ENCODE results near the gene VTI1A. TPM values are rescaled to one million over a fixed set of nuclear protein-coding genes. Genes with fewer than 3 reads are reported as not detected.

Gene VTI1A
- total and polyA plus RNA-seq, 4 donors: 5.5 to 26.9 (median 13.1) TPM

DNA sequence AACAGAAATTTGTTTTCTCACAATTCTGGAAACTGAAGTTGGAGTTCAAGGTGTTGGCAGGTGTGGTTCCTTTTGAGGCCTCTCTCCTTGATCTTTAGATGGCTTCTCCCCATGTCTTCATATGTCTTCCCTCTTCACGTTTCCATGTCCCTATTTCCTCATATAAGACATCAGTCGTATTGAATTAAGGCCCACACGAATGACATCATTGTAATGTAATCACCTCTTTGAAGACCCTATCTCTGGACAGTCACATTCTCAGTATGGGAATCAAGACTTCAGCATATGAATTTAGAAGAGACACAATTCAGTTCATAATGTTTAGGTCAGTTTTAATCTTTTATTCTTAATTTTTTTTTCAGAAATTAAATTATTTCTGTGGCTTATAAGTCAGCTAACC lies 19.8 kb downstream of the VTI1A start:
- DNase-seq (ENCODE audit: low spot score): no peak
- H3K9me3 ChIP-seq (ENCODE audit: control insufficient read depth in 4 of 4, low read length in 3 of 4): no peaks in the 10 kb centered on the region
- no peak overlapping the region for H3K27ac ChIP-seq (ENCODE audit: low read depth in 1 of 2, low read length in 2 of 2)
- peaks cover 0 to 10% (median 7%) of the 10 kb centered on the region in 4 donors for H3K4me1 ChIP-seq (ENCODE audit: control insufficient read depth in 4 of 4, insufficient read depth in 4 of 4, low read length in 3 of 4)
- no peak overlapping the region for H3K9ac ChIP-seq (ENCODE audit: low read depth in 1 of 2, low read length in 2 of 2)
- 95% methylated on average over 3 of the region's 3 CpGs for WGBS
- no peaks in the 10 kb centered on the region for H3K27me3 ChIP-seq (ENCODE audit: control insufficient read depth in 4 of 4, insufficient read depth in 4 of 4, low read length in 3 of 4)
- H3K4me3 ChIP-seq (ENCODE audit: low read depth in 1 of 3, low read length in 3 of 3): no peak overlapping the region
- no peak for TF ChIP-seq EGR1 (IDR thresholded peaks at IDR 0.05; ENCODE audit: low read depth in 2 of 2)
- no peak for TF ChIP-seq FOXA2 (IDR thresholded peaks at IDR 0.05)
- TF ChIP-seq FOXA1 (IDR thresholded peaks at IDR 0.05): no peak
- TF ChIP-seq RXRA (IDR thresholded peaks at IDR 0.05): no peak
- no peak for TF ChIP-seq SP1 (IDR thresholded peaks at IDR 0.05)
- TF ChIP-seq, protein P1, sequence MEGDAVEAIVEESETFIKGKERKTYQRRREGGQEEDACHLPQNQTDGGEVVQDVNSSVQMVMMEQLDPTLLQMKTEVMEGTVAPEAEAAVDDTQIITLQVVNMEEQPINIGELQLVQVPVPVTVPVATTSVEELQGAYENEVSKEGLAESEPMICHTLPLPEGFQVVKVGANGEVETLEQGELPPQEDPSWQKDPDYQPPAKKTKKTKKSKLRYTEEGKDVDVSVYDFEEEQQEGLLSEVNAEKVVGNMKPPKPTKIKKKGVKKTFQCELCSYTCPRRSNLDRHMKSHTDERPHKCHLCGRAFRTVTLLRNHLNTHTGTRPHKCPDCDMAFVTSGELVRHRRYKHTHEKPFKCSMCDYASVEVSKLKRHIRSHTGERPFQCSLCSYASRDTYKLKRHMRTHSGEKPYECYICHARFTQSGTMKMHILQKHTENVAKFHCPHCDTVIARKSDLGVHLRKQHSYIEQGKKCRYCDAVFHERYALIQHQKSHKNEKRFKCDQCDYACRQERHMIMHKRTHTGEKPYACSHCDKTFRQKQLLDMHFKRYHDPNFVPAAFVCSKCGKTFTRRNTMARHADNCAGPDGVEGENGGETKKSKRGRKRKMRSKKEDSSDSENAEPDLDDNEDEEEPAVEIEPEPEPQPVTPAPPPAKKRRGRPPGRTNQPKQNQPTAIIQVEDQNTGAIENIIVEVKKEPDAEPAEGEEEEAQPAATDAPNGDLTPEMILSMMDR (IDR thresholded peaks at IDR 0.05; ENCODE audit: low read depth, low read length, missing input control): no peak
- peaks cover 0 to 23% (median 11%) of the 10 kb centered on the region in 4 donors for H3K36me3 ChIP-seq (ENCODE audit: control insufficient read depth in 4 of 4, insufficient read depth in 3 of 4, low read depth in 1 of 4, low read length in 3 of 4)

DNA sequence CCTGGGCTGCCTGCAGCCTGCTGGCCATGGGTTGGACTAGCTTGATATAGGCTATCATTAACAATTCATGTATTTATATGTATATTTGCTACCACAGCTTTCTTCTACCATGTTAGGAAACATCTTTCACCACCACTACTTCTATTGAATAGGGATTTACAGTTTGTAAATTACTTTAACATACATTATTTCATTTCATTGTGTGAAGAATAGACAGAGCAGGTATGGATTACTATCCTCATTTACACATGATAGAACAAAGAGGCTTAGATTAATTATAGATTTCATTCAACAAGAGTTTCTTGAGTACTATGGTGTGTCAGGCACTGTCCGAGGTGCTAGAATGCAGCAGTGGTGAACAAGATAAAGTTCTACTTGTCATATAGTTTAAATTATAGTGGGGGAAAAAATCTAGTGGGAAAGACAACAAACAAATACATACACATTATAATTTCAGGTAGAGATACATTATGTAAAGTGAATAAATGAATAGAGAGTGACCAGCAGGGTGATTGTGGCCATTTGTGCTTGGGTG lies 20.6 kb downstream of the VTI1A start:
- Histone ChIP-seq H3K4me3 (ENCODE audit: low read depth in 1 of 3, low read length in 3 of 3) (no peak overlapping the region), H3K27ac (ENCODE audit: low read depth in 1 of 2, low read length in 2 of 2) (no peak overlapping the region), H3K36me3 (ENCODE audit: control insufficient read depth in 4 of 4, insufficient read depth in 3 of 4, low read depth in 1 of 4, low read length in 3 of 4) (peaks cover 0 to 23% (median 11%) of the 10 kb centered on the region in 4 donors), H3K9ac (ENCODE audit: low read depth in 1 of 2, low read length in 2 of 2) (no peak overlapping the region), H3K27me3 (ENCODE audit: control insufficient read depth in 4 of 4, insufficient read depth in 4 of 4, low read length in 3 of 4) (no peaks in the 10 kb centered on the region), H3K9me3 (ENCODE audit: control insufficient read depth in 4 of 4, low read length in 3 of 4) (no peaks in the 10 kb centered on the region), H3K4me1 (ENCODE audit: control insufficient read depth in 4 of 4, insufficient read depth in 4 of 4, low read length in 3 of 4) (peaks cover 0 to 10% (median 7%) of the 10 kb centered on the region in 4 donors)
- 98% methylated on average over 1 of the region's 1 CpG for WGBS
- DNase-seq (ENCODE audit: low spot score): no peak
- TF ChIP-seq EGR1 (IDR thresholded peaks at IDR 0.05; ENCODE audit: low read depth in 2 of 2) (no peak), HNF4A (conservative IDR thresholded peaks at IDR 0.05) (no peak), FOXA1 (IDR thresholded peaks at IDR 0.05) (no peak), HNF4G (IDR thresholded peaks at IDR 0.05) (no peak), RXRA (IDR thresholded peaks at IDR 0.05) (no peak), NR2F2 (IDR thresholded peaks at IDR 0.05) (no peak)
- TF ChIP-seq, protein P2, sequence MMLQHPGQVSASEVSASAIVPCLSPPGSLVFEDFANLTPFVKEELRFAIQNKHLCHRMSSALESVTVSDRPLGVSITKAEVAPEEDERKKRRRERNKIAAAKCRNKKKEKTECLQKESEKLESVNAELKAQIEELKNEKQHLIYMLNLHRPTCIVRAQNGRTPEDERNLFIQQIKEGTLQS (IDR thresholded peaks at IDR 0.05): no peak

DNA sequence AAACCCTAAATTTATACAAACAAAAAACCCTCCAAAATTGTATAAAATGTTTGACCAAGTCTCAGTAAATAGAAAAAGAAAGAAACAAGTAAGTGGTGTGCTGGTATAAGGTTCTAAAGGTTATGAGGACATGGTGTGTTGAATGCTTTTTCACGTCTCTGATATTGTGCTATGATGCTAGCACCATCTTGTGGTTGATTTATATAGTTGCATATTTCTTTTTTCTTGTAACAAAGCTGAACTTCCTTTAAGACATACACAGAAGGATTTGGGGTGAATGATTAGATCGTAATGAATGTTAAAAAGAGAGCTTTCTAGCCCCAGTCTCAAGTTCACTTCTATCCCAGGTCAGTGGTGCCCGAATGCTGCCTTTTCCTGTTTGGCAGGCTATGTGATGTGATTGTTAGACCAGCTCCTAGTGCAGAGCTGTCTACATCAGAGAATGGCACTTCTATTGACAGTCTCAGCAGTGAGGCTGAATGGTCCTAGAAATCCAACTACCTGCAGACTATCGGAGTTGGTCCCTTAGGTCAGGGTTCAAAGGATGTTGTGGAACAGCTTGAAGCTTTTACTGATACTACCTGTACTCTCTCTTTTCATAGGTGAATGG lies 25.0 kb downstream of the VTI1A start:
- Histone ChIP-seq H3K4me1 (ENCODE audit: control insufficient read depth in 4 of 4, insufficient read depth in 4 of 4, low read length in 3 of 4) (peaks cover 0 to 18% (median 11%) of the 10 kb centered on the region in 4 donors), H3K27ac (ENCODE audit: low read depth in 1 of 2, low read length in 2 of 2) (no peak overlapping the region), H3K9me3 (ENCODE audit: control insufficient read depth in 4 of 4, low read length in 3 of 4) (no peaks in the 10 kb centered on the region), H3K4me3 (ENCODE audit: low read depth in 1 of 3, low read length in 3 of 3) (no peak overlapping the region), H3K9ac (ENCODE audit: low read depth in 1 of 2, low read length in 2 of 2) (peak overlapping the region in 1 of 2 donors; percentile 34), H3K36me3 (ENCODE audit: control insufficient read depth in 4 of 4, insufficient read depth in 3 of 4, low read depth in 1 of 4, low read length in 3 of 4) (peaks cover 0 to 7% (median 1%) of the 10 kb centered on the region in 4 donors), H3K27me3 (ENCODE audit: control insufficient read depth in 4 of 4, insufficient read depth in 4 of 4, low read length in 3 of 4) (no peaks in the 10 kb centered on the region)
- 7% methylated on average over 4 of the region's 4 CpGs for WGBS
- no peak for DNase-seq (ENCODE audit: low spot score)
- TF ChIP-seq, protein P2 (IDR thresholded peaks at IDR 0.05): no peak
- no peak for TF ChIP-seq HNF4G (IDR thresholded peaks at IDR 0.05)
- no peak for TF ChIP-seq GABPA (IDR thresholded peaks at IDR 0.05 in 1 of 2, conservative IDR thresholded peaks at IDR 0.05 in 1 of 2)
- TF ChIP-seq TAF1 (conservative IDR thresholded peaks at IDR 0.05): no peak
- TF ChIP-seq, protein P3, sequence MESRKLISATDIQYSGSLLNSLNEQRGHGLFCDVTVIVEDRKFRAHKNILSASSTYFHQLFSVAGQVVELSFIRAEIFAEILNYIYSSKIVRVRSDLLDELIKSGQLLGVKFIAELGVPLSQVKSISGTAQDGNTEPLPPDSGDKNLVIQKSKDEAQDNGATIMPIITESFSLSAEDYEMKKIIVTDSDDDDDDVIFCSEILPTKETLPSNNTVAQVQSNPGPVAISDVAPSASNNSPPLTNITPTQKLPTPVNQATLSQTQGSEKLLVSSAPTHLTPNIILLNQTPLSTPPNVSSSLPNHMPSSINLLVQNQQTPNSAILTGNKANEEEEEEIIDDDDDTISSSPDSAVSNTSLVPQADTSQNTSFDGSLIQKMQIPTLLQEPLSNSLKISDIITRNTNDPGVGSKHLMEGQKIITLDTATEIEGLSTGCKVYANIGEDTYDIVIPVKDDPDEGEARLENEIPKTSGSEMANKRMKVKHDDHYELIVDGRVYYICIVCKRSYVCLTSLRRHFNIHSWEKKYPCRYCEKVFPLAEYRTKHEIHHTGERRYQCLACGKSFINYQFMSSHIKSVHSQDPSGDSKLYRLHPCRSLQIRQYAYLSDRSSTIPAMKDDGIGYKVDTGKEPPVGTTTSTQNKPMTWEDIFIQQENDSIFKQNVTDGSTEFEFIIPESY (IDR thresholded peaks at IDR 0.05): no peak
- no peak for TF ChIP-seq SP1 (IDR thresholded peaks at IDR 0.05)
- TF ChIP-seq, protein P4, sequence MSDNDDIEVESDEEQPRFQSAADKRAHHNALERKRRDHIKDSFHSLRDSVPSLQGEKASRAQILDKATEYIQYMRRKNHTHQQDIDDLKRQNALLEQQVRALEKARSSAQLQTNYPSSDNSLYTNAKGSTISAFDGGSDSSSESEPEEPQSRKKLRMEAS (IDR thresholded peaks at IDR 0.05): no peak
- TF ChIP-seq EGR1 (IDR thresholded peaks at IDR 0.05; ENCODE audit: low read depth in 2 of 2): no peak
- peak; percentile 36 to 39 for TF ChIP-seq HNF4A (conservative IDR thresholded peaks at IDR 0.05)
- TF ChIP-seq FOXA2 (IDR thresholded peaks at IDR 0.05): no peak
- TF ChIP-seq NR2F2 (IDR thresholded peaks at IDR 0.05): peak; percentile 27
- TF ChIP-seq RAD21 (IDR thresholded peaks at IDR 0.05): peak; percentile 93 to 94
- TF ChIP-seq, protein P5, sequence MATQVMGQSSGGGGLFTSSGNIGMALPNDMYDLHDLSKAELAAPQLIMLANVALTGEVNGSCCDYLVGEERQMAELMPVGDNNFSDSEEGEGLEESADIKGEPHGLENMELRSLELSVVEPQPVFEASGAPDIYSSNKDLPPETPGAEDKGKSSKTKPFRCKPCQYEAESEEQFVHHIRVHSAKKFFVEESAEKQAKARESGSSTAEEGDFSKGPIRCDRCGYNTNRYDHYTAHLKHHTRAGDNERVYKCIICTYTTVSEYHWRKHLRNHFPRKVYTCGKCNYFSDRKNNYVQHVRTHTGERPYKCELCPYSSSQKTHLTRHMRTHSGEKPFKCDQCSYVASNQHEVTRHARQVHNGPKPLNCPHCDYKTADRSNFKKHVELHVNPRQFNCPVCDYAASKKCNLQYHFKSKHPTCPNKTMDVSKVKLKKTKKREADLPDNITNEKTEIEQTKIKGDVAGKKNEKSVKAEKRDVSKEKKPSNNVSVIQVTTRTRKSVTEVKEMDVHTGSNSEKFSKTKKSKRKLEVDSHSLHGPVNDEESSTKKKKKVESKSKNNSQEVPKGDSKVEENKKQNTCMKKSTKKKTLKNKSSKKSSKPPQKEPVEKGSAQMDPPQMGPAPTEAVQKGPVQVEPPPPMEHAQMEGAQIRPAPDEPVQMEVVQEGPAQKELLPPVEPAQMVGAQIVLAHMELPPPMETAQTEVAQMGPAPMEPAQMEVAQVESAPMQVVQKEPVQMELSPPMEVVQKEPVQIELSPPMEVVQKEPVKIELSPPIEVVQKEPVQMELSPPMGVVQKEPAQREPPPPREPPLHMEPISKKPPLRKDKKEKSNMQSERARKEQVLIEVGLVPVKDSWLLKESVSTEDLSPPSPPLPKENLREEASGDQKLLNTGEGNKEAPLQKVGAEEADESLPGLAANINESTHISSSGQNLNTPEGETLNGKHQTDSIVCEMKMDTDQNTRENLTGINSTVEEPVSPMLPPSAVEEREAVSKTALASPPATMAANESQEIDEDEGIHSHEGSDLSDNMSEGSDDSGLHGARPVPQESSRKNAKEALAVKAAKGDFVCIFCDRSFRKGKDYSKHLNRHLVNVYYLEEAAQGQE (IDR thresholded peaks at IDR 0.05): no peak
- no peak for TF ChIP-seq YY1 (IDR thresholded peaks at IDR 0.05)

Data from liver (tissue), 9 donors.